HepG2 (cell line): ENCODE results near the gene MIA2. TPM values are rescaled to one million over a fixed set of nuclear protein-coding genes. Genes with fewer than 3 reads are reported as not detected.
A peak's percentile ranks its signal among the peaks of the same experiment; 100 is the strongest.

Experiments
- BHLHE40 ChIP-seq: IDR thresholded peaks from 2 replicates; pipeline ENCODE4 v1.6.1; 2011; ENCODE audit warnings: low read length, improper control_type of control experiment
- ETS1 ChIP-seq: sonication (generic); formaldehyde crosslinking; IDR thresholded peaks from 2 replicates; pipeline ENCODE4 v1.4.0; 2020; ENCODE audit warnings: missing genetic modification reagents
- HMGXB3 ChIP-seq: sonication (generic); formaldehyde crosslinking; IDR thresholded peaks from 2 replicates; pipeline ENCODE4 v1.4.0; 2020; ENCODE audit warnings: missing genetic modification reagents, borderline replicate concordance
- JARID2 ChIP-seq: sonication (generic); formaldehyde crosslinking; IDR thresholded peaks from 2 replicates; pipeline ENCODE4 v1.8.1; 2023; ENCODE audit warnings: missing genetic modification reagents, inconsistent platforms; ENCODE audit not compliant: insufficient replicate concordance
- MAFK ChIP-seq, 2 experiments: IDR thresholded peaks in 1 of 2; conservative IDR thresholded peaks in 1 of 2; 2 replicates each; pipeline ENCODE4 v1.6.1; 2011; ENCODE audit warnings: improper control_type of control experiment in 2 of 2, low read length in 2 of 2
- MED13 ChIP-seq: sonication (generic); formaldehyde crosslinking; IDR thresholded peaks from 2 replicates; pipeline ENCODE4 v1.5.0; 2020; ENCODE audit warnings: missing genetic modification reagents
- MYPOP ChIP-seq: sonication (generic); formaldehyde crosslinking; IDR thresholded peaks from 2 replicates; pipeline ENCODE4 v1.8.1; 2023; ENCODE audit warnings: mild to moderate bottlenecking, moderate library complexity, missing genetic modification reagents
- PITX1 ChIP-seq: sonication (generic); formaldehyde crosslinking; IDR thresholded peaks from 2 replicates; pipeline ENCODE4 v1.5.1; 2020; ENCODE audit warnings: mild to moderate bottlenecking, missing genetic modification reagents
- RAD21 ChIP-seq: fragments of 450-650 bp; formaldehyde crosslinking; IDR thresholded peaks from 2 replicates; pipeline ENCODE4 v1.5.0; 2020; ENCODE audit warnings: mild to moderate bottlenecking
- RNF2 ChIP-seq: fragments of 450-650 bp; conservative IDR thresholded peaks from 2 replicates; pipeline ENCODE4 v1.6.1; 2016; ENCODE audit warnings: low read depth
- SKI ChIP-seq: fragments of 450-650 bp; IDR thresholded peaks from one replicate; pipeline ENCODE4 v1.6.1; 2018; ENCODE audit warnings: mild to moderate bottlenecking; ENCODE audit not compliant: partially characterized antibody
- ZFP82 ChIP-seq: sonication (generic); formaldehyde crosslinking; IDR thresholded peaks from 2 replicates; pipeline ENCODE4 v1.5.1; 2020; ENCODE audit warnings: mild to moderate bottlenecking, missing genetic modification reagents, borderline replicate concordance
- ZNF121 ChIP-seq: sonication (generic); formaldehyde crosslinking; IDR thresholded peaks from 2 replicates; pipeline ENCODE4 v1.5.0; 2020; ENCODE audit warnings: mild to moderate bottlenecking, missing genetic modification reagents
- ZNF30 ChIP-seq: sonication (generic); formaldehyde crosslinking; IDR thresholded peaks from 2 replicates; pipeline ENCODE4 v1.5.0; 2020; ENCODE audit warnings: mild to moderate bottlenecking, missing genetic modification reagents
- ZNF644 ChIP-seq: IDR thresholded peaks from 2 replicates; pipeline ENCODE4 v1.6.1; 2016; ENCODE audit warnings: low read depth
- ZNF703 ChIP-seq: sonication (generic); formaldehyde crosslinking; IDR thresholded peaks from 2 replicates; pipeline ENCODE4 v1.5.1; 2020; ENCODE audit warnings: missing genetic modification reagents, mild to moderate bottlenecking, moderate library complexity, borderline replicate concordance
- ZNF761 ChIP-seq: sonication (generic); formaldehyde crosslinking; conservative IDR thresholded peaks from 2 replicates; pipeline ENCODE4 v1.4.0; 2020; ENCODE audit warnings: mild to moderate bottlenecking, missing genetic modification reagents
- ZNF790 ChIP-seq: sonication (generic); formaldehyde crosslinking; IDR thresholded peaks from 2 replicates; pipeline ENCODE4 v1.8.0; 2022; ENCODE audit warnings: missing genetic modification reagents, mild to moderate bottlenecking, borderline replicate concordance
- ZSCAN9 ChIP-seq: IDR thresholded peaks from 2 replicates; pipeline ENCODE4 v1.6.1; 2016; ENCODE audit warnings: borderline replicate concordance
- polyA plus RNA-seq, 8 experiments: library from polyadenylated mRNA; depleted of rRNA in 3 of 8; stranded (reverse) in 7 of 8; unstranded in 1 of 8; fragments of >200 nt; fragmentation: Illumina TruSeq in 4 of 8; extraction: Trizol in 4 of 8; gene quantifications; 2 replicates each; pipeline versions ENCODE4 v1.2.1 to v1.2.3, GENCODE V29; 2011 to 2016; ENCODE audit warnings: low read depth in 4 of 8, missing spikeins in 1 of 8, mixed read lengths in 1 of 8; ENCODE audit not compliant: insufficient read depth in 1 of 8
- total RNA-seq, 5 experiments: library from RNA; depleted of rRNA; stranded (reverse); fragments of >200 nt; fragmentation: Illumina TruSeq; extraction: Trizol; gene quantifications; 2 replicates each; pipeline ENCODE4 v1.2.3, GENCODE V29; 2016; ENCODE audit warnings: low read depth in 1 of 5

MIA2 gene
- total and polyA plus RNA-seq, 2 of the 13 experiments (the other 11 are each of a cell fraction or from before 2014, with no cell fraction given) = 134 to 158 TPM

- TF ChIP-seq PITX1 (CRISPR knock-in tag) = peak; percentile 77
- no peak for TF ChIP-seq MYPOP (CRISPR knock-in tag)
- no peak for TF ChIP-seq ZNF121 (CRISPR knock-in tag)
- TF ChIP-seq RAD21 = peak; percentile 27; the same call in 1 of the 2 replicates
- TF ChIP-seq MAFK (conservative IDR thresholded peaks at IDR 0.05 in 1 of 2, IDR thresholded peaks at IDR 0.05 in 1 of 2; ENCODE audit: low read length in 2 of 2) = no peak
- 0 out of 2 replicates have a peak, but pooled peaks have one; percentile 43 for TF ChIP-seq ETS1 (CRISPR knock-in tag)
- TF ChIP-seq HMGXB3 (CRISPR knock-in tag) = peak; percentile 73; the same call in 1 of the 2 replicates
- peak; percentile 98 for TF ChIP-seq BHLHE40
- TF ChIP-seq ZNF644 = no peak
- peak; percentile 54; the same call in 1 of the 2 replicates for TF ChIP-seq ZNF790 (CRISPR knock-in tag)
- peak; percentile 63 for TF ChIP-seq ZSCAN9 (CRISPR knock-in tag)
- peak; percentile 73; the same call in 1 of the 2 replicates for TF ChIP-seq RNF2
- TF ChIP-seq ZNF703 (CRISPR knock-in tag) = no peak
- peak; percentile 87 for TF ChIP-seq SKI
- no peak for TF ChIP-seq JARID2 (CRISPR knock-in tag)
- TF ChIP-seq ZNF30 (CRISPR knock-in tag) = no peak
- no peak for TF ChIP-seq MED13 (CRISPR knock-in tag)
- TF ChIP-seq ZNF761 (CRISPR knock-in tag) = no peak
- peak; percentile 73; the same call in 1 of the 2 replicates for TF ChIP-seq ZFP82 (CRISPR knock-in tag)
Observed at GRCh38 chr14:39432179-39432618, 198.5 kb downstream of the MIA2 start, which contains the start of gene FBXO33 (continued).
